Stimulated activated CD8-positive, alpha-beta memory T cell treated with anti-CD3 and anti-CD28 coated beads, Interleukin-7, amount 100 ng/mL, for 4 hours (primary cell): Measurements from ENCODE around the gene SERPING1.

Source experiments
- DNase-seq, 2 donors: peaks; one replicate each; pipeline ENCODE4 v3.0.0-alpha.2; 2020; ENCODE audit warnings: low read depth in 2 of 2

The SERPING1 gene

DNA sequence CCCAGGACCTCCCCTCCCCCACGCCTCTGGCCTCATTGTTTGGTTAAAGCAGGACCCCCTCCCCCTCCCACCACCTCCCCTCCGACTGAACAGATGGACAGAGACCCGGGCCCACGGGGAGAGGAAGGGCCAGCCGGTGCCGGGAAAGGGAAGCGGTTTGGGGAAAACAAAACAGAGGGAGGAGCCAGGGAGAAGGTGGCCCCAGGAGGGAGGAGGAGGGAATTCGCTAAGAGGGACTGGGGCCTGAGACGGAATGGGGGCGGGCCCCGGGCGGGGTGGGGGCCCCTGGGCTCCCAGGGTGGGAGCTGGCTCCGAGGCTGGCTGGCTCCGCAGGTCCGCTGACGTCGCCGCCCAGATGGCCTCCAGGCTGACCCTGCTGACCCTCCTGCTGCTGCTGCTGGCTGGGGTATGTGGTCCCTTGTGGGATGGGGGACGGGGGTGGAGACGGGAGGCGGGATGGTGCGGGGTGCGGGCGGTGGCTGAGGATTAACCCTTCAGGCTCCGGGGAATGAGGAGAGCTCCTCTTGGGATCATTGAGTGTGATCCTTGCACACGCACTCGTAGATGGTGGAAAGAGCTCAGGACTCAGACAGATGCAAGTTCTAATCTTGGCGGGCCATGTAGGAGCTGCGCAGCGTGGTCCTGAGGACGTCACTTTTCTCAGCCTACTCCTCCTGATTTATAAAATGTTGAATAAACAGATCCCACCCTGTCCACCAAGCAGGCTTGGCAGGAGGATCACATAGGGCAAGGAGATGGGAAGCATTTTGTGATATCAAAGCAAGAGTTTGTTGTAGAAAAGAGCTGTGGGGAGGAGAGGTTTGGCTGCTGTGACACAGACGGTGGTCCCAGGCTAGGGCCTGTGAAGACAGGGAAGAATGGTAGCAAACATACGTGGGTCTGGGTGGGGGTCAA lies 688 bp downstream of the SERPING1 start:
- no peak for DNase-seq

- DNase-seq, result no peak
Measured at GRCh38 chr11:57598831-57599155, 1.3 kb downstream of the SERPING1 start.

GRCh38 chr11:57599381-57599780 lies 1.9 kb downstream of the SERPING1 start:
- DNase-seq, result no peak

GRCh38 chr11:57601297-57601696 lies 3.8 kb downstream of the SERPING1 start:
- no peak for DNase-seq

DNA sequence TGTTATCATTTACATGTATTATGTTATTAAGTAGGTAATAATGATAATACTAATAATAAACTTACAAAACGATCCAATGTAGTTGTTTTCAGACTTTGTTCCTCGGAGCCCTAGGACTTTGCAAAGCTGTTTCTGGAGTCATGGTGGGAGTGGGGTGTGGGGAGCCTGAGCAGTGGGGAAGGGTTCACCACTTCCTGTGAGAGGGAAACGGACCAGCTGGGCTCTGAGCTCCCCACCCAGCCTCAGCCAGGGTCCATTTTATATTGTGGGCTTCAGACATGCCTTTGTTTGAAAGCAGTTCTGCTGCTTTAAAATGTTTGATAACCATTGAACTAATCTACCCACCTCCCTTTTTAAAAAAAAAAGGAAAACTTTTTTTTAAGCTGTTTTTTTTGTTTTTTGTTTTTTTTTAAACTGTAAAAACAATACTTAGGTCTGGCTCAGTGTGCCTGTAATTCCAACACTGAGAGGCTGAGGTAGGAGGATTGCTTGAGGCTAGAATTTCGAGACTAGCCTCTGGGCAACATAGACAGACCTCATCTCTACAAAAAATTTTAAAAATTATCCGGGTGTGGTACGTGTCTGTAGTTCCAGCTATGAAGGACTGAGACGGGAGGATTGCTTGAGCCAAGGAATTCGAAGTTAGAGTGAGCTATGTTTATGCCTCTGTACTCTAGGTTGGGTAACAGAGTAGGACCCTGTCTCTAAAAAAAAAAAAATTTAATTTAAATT lies 7.0 kb downstream of the SERPING1 start:
- DNase-seq, result no peak

- DNase-seq, result no peak
Measured at GRCh38 chr11:57605028-57605420, 7.5 kb downstream of the SERPING1 start.

- no peak for DNase-seq
Measured at GRCh38 chr11:57610170-57610569, 12.7 kb downstream of the SERPING1 start.

GRCh38 chr11:57614234-57614772 lies 16.8 kb downstream of the SERPING1 start:
- no peak for DNase-seq

DNA sequence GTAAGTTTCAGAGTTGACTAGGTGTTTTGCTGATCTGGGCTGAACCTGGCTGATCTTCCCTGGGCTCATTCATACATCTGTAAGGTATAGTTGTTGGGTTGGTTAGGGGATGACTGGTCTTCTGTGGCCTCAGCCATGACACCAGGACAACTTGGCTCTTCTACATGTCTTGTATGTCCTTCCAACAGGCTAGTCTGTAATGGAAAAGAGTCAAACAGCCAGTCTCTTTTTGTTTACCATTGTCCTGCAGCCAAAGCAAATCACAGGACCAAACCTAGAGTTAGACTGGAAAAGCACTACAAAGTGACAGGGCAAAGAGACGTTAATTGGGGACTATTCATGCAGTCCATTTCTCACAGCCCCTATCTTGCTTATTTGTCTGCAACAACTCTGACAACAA lies 17.8 kb downstream of the SERPING1 start:
- DNase-seq, result no peak

DNA sequence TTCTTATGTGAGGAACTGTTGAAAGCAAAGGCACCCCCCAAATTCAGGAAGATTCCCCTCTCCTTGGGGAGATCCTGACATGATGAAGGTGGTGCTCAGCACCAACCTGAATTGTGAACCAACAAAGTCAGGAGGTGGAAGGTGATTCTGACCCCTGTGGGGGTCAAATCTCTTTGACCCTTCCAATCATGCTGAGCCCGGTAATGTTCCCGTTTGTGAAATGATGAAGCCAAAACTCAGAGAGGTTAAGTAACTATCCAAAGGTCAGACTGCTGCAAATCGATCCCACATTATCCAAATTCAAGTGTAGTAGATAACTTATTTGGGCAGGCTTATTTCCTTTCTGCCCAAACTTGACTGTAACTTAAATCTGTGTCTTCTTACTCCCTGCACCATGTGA lies 19.1 kb downstream of the SERPING1 start:
- no peak for DNase-seq

GRCh38 chr11:57618438-57618837 lies 21.0 kb downstream of the SERPING1 start:
- DNase-seq, result no peak

DNA sequence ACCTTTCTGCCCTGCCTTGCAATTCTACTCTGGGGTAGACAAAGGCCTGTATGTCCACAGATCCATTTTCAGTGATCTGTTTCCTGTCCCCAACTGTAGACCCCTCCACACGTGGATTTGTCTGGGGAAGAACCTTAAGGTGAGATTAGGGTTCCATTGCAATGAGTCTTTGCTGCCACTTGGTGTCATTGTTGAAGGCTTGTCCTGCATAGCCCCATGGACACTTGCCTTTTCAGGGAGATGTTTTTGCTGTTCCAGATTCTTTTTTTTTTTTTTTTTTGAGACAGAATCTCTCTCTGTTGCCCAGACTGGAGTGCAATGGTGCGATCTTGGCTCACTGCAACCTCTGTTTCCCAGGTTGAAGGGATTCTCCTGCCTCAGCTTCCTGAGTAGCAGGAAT lies 21.8 kb downstream of the SERPING1 start:
- no peak for DNase-seq

DNA sequence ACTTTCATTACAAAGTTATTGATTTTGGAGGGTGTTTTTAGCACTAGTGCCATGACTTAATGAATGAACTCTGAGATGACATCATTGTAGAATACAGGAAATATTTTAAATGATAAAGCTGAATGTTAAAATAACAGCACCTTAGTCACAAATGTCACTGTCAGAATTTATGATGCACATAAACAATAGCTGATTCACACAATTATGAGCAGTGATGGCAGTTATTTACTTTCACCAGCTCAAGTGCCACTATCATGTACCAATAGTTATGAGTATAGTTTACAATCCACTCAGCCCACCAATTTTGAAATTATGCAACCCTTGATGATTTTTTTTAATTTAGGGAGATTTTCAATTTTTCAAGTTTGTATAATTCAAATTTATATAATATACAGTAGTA lies 23.0 kb downstream of the SERPING1 start:
- no peak for DNase-seq

- DNase-seq, result no peak
Measured at GRCh38 chr11:57622263-57622662, 24.8 kb downstream of the SERPING1 start.

GRCh38 chr11:57624864-57625263 lies 27.4 kb downstream of the SERPING1 start:
- DNase-seq, result no peak

- no peak for DNase-seq
Measured at GRCh38 chr11:57626895-57627294, 29.4 kb downstream of the SERPING1 start.

DNA sequence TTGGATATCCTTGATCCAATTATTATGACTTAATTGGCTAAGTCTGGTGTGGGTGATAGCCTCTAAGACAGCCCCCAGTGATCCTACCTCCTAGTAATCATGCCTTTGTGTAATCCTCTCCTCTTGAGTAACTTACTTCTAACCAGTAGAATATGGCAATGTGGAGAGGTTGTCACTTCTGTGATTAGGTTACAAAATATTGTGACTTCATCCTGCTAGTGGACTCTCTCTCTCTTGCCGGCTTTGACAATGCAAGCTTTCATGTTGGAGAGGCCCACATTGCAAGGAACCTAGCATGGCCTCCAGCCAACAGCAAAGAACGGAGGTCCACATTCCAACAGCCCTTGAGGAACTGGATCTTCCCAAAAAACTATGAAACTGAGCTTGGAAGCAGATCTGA lies 32.7 kb downstream of the SERPING1 start:
- no peak for DNase-seq

DNA sequence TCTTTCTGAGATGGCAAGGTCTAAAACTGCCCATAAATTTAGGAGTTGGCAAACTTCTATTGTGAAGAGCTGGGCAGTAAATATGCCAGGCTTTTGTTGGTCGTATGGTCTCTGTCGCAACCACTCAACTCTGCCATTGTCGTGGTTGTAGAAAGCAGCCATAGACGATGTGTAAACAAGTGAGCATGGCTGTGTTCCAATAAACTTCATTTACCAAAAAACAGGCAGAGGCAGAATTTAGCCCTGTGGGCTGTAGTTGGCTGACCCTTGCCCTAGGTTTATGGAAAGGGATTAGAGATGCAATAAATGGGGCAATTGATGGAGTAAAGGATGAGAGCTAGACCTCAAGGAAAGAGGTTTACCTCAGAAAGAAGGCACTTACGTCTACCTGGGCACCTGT lies 34.6 kb downstream of the SERPING1 start:
- DNase-seq, result no peak

DNA sequence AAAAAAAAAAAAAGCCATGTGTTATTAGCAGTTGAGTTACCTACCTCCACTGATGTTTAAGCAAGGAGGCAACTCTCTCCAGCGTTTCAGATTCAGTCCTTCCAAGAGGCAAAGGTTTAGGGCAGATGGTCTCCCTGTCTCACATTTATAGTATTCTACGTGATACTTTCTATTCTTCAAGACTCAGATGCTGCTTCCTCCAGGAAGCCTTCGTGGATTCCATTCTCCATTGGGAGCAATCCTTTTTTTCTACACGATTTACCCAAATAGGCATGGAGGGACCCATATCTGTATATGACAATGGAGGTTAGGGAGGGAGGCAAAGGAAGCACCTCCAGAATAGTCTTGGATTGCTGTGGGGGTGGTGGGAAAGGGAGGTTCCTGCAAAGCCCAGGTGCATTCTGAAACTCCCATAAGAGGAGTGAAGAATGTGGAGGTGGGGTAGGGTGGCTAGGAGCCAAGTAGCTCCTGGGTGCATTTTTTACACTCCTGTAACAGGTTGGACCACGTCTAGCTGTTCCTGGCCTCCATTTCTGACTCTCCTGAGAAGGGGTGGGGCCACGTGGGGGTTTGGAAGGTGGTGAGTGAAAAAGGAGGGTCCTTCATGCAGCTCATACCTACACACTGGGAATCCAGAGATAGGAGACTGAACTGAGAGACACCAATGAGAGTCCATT lies 36.0 kb downstream of the SERPING1 start:
- no peak for DNase-seq

GRCh38 chr11:57634311-57634710 lies 36.8 kb downstream of the SERPING1 start:
- DNase-seq, result no peak

DNA sequence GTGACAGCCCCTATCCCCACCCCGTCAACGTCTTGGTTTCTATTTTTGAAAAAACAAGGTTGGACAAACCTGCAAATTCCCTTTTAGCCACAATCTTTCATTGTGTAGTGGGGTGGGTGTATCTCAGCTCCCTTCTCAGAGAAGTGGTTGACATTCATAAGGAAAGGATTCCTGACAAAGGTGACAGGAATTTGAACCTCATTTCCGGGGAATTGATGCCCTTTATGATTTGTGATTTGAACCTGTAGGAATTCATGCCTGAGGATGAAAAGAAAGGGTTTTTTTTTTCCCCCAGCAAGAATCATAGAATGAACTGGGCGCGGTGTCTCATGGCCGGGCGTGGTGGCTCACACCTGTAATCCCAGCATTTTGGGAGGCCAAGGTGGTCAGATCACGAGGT lies 37.8 kb downstream of the SERPING1 start:
- DNase-seq, result no peak

DNA sequence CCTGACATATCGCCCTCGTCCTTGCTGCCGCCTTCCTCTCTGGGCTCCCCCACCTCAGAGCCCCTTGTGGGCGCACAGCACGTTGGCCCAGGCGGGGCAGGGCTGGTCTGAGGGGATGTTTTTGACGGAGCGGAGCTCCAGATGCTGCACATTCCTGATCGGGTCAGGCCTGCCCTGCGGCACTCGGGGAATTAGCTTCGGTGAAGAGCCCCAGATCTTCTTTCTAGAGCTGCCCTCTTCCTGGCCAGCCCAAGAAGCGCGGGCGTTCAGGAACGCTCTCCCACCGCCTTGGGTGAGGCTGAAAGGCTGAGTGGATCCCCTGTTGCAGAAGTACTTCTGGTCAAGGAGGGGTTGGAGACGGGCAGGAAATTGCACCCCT lies 40.1 kb downstream of the SERPING1 start:
- DNase-seq, result no peak
